PFSK-1 (cell line): ENCODE data around the gene DICER1.

Experiments
- FOXP2 ChIP-seq: optimal IDR thresholded peaks from 2 replicates; pipeline ENCODE3; 2011; ENCODE audit warnings: borderline replicate concordance, control low read depth, inconsistent platforms; ENCODE audit not compliant: insufficient read depth; ENCODE audit errors: extremely low read length, extremely low read depth
- POLR2AphosphoS5 ChIP-seq: IDR thresholded peaks from 2 replicates; pipeline ENCODE4 v1.6.1; 2012; ENCODE audit warnings: low read depth, mild to moderate bottlenecking, control low read depth, low read length, moderate library complexity
- REST ChIP-seq, 2 experiments: IDR thresholded peaks; 2 replicates each; pipeline versions ENCODE4 v1.6.1 to v1.8.0; 2011 to 2012; ENCODE audit warnings: low read depth in 2 of 2, low read length in 2 of 2, control low read depth in 1 of 2, inconsistent platforms in 1 of 2, mild to moderate bottlenecking in 1 of 2, moderate library complexity in 1 of 2; ENCODE audit not compliant: insufficient read depth in 1 of 2
- SIN3A ChIP-seq: IDR thresholded peaks from 2 replicates; pipeline ENCODE4 v1.6.1; 2012; ENCODE audit warnings: mild to moderate bottlenecking, low read length, moderate library complexity, borderline replicate concordance; ENCODE audit not compliant: insufficient read depth
- TAF1 ChIP-seq: IDR thresholded peaks from 2 replicates; pipeline ENCODE4 v1.6.1; 2012; ENCODE audit warnings: low read length, control low read depth, borderline replicate concordance; ENCODE audit not compliant: insufficient read depth

Gene DICER1

DNA sequence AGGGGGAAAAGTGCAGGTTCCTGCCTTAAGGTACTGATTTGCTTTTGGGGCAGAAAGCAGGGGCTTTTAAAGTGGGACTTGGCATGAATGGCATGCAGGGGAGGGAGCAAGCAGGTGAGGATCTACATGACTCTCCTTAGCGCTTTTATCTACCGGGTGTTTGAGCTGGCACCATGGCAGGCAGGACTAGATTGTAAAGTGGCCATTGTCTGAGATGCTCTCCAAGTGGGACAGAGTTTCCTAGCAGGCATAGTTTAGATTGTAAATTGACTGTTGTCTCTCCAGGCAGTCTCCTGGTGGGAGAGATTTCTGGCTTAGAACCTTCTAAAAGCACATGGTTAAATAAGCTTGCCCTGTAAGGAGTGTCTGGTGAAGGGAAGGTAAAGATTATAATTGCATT is 5.3 kb upstream of the DICER1 start:
- TF ChIP-seq SIN3A: no peak
- TF ChIP-seq REST (IDR thresholded peaks at IDR 0.05; ENCODE audit: insufficient read depth in 1 of 2, low read depth in 2 of 2, low read length in 2 of 2): no peak
- no peak for TF ChIP-seq FOXP2
- TF ChIP-seq TAF1: no peak
- no peak for TF ChIP-seq POLR2AphosphoS5

GRCh38 chr14:95157048-95157326 is 342 bp downstream of the DICER1 start:
- TF ChIP-seq REST (IDR thresholded peaks at IDR 0.05; ENCODE audit: insufficient read depth in 1 of 2, low read depth in 2 of 2, low read length in 2 of 2): no peak
- no peak for TF ChIP-seq FOXP2
- no peak for TF ChIP-seq TAF1
- no peak for TF ChIP-seq POLR2AphosphoS5
- no peak for TF ChIP-seq SIN3A

DNA sequence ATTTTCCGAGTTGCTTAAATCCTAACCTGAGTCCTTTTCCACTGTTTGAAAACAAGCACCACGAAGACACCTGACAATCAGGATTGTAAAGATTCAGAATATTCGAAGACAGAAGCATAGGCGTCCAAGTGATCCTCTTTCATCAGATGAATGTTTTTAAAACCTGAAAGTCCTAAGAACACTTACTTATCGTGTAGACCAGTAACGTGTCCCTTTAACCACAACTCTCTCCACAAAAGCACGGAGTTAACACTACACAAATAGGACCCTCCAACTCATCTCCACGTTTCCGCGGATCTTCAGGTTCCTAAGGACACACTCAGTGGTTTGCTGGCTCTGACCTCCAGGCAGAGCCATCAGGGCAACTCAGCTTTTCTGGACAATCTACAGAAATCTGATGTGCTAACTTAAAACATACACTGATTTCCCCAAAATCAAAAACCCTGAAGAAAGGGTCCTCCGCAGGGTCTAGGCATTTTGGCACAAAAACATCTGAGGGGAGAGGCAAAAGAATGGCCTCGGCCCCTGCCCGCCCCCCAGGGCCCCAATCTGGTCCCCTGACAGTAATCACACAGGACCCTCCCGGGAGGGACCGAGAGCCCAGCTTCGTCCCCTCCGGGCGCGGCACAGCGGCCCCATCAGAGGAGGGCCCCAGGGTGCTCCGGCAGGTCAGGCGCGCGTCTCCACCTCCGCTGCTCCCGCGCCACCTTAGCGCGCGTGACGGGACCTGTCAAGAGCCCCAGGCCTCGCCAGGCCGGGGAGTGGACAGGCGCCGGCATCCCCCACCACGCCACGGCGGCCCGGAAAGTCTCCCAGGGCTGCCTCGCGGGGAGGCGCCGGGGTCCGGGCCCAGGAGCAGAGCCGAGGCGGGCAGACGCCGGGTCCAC is 925 bp downstream of the DICER1 start:
- TF ChIP-seq REST (IDR thresholded peaks at IDR 0.05; ENCODE audit: insufficient read depth in 1 of 2, low read depth in 2 of 2, low read length in 2 of 2) (no peak), TAF1 (no peak), FOXP2 (no peak), POLR2AphosphoS5 (no peak), SIN3A (no peak)

DNA sequence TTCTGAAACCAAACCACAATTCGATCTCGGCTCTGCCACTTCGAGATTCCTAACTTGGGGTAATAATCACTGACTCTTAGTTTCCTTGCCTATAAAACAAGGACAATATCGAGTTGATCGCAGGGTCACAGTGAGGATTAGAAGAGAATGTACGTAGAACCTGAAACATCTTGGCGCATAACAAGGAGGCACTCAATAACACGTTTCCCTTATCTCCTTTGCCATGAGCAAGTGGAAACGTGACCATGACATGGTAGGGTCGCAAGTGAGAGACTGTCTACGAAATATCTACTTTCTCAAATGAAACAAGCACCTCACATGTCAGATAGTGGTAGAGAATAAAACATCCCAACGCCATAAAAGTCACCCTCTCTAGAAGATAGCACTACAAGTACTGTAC is 2.3 kb downstream of the DICER1 start:
- TF ChIP-seq FOXP2 (no peak), REST (IDR thresholded peaks at IDR 0.05; ENCODE audit: insufficient read depth in 1 of 2, low read depth in 2 of 2, low read length in 2 of 2) (no peak), SIN3A (no peak), POLR2AphosphoS5 (no peak), TAF1 (no peak)
